Measurements from ENCODE around the gene CAMSAP3. TPM values are rescaled to one million over a fixed set of nuclear protein-coding genes. Genes with fewer than 3 reads are reported as not detected.
A peak's percentile ranks its signal among the peaks of the same experiment; 100 is the strongest.

Gene CAMSAP3
- total RNA-seq, 6 experiments from 2014 or later = 21.8 to 31.9 (median 23.4) TPM

GRCh38 chr19:7629347-7630054 is 33.8 kb downstream of the CAMSAP3 start, which contains the start of the genes PET100 and XAB2:
TSS of gene PET100 (plus strand) at chr19:7629793. CDS start at chr19:7629834, 41 bp downstream.
TSS of gene XAB2 (minus strand) at chr19:7629545. CDS start at chr19:7629527, 18 bp downstream.
- H3K36me3 ChIP-seq = peaks cover 0 to 21% (median 6%) of the 10 kb centered on the region in 4 donors

GRCh38 chr19:7631577-7631976 is 35.9 kb downstream of the CAMSAP3 start:
- intact Hi-C loops (cut with DNase I) = no loop called here
- no peak overlapping the region for H3K4me3 ChIP-seq
- H3K27ac ChIP-seq = no peak overlapping the region
- no peak for DNase-seq
- TF ChIP-seq POLR2A (IDR thresholded peaks at IDR 0.05) = no peak
- no peak for TF ChIP-seq CTCF (IDR thresholded peaks at IDR 0.05)
- H3K9me3 ChIP-seq = no peaks in the 10 kb centered on the region
- H3K4me1 ChIP-seq = peaks cover 0 to 19% (median 4%) of the 10 kb centered on the region in 4 donors
- 80% methylated on average over 2 of the region's 12 CpGs for WGBS (ENCODE audit: insufficient coverage, low coverage, low lambda C conversion rate, missing lambda C conversion rate)
- no peak for ATAC-seq
- no peaks in the 10 kb centered on the region for H3K27me3 ChIP-seq
- peaks cover 0 to 3% (median under 1%) of the 10 kb centered on the region in 4 donors for H3K36me3 ChIP-seq

More at GRCh38 chr19:7629347-7630054, 33.8 kb downstream of the CAMSAP3 start, which contains the start of the genes PET100 and XAB2:
- 0% methylated on average over 37 of the region's 40 CpGs for WGBS (ENCODE audit: insufficient coverage, low coverage, low lambda C conversion rate, missing lambda C conversion rate)
- no peak for TF ChIP-seq POLR2A (IDR thresholded peaks at IDR 0.05)
- TF ChIP-seq CTCF (IDR thresholded peaks at IDR 0.05) = no peak
- intact Hi-C loops (cut with DNase I) = no loop called here
- H3K27me3 ChIP-seq = no peaks in the 10 kb centered on the region
- H3K4me3 ChIP-seq = peak within 1 kb of the TSS; percentile 90 to 100 (median 99)
- H3K9me3 ChIP-seq = no peaks in the 10 kb centered on the region
- H3K4me1 ChIP-seq = peaks cover 0 to 19% (median 4%) of the 10 kb centered on the region in 4 donors
- H3K27ac ChIP-seq = peak within 1 kb of the TSS; percentile 47 to 81 (median 79)
- DNase-seq (peak; percentile 94 to 97 (median 96)), ATAC-seq (peak; percentile 94 to 98 (median 97))

GRCh38 chr19:7632340-7633203 is 36.9 kb downstream of the CAMSAP3 start:
- Histone ChIP-seq H3K27me3 (no peaks in the 10 kb centered on the region), H3K9me3 (no peaks in the 10 kb centered on the region), H3K36me3 (no peaks in the 10 kb centered on the region), H3K4me3 (no peak overlapping the region), H3K27ac (no peak overlapping the region), H3K4me1 (peaks cover 0 to 19% (median 4%) of the 10 kb centered on the region in 4 donors)
- TF ChIP-seq POLR2A (IDR thresholded peaks at IDR 0.05) (no peak), CTCF (IDR thresholded peaks at IDR 0.05) (no peak)
- no peak for ATAC-seq
- no peak for DNase-seq
- intact Hi-C loops (cut with DNase I) = no loop called here
- 99% methylated on average over 16 of the region's 40 CpGs for WGBS (ENCODE audit: insufficient coverage, low coverage, low lambda C conversion rate, missing lambda C conversion rate)

GRCh38 chr19:7633698-7634097 is 38.0 kb downstream of the CAMSAP3 start, which contains the start of gene PCP2:
TSS of gene PCP2 (minus strand) at chr19:7633719. CDS start at chr19:7633457, 262 bp downstream.
- H3K9me3 ChIP-seq = no peaks in the 10 kb centered on the region
- DNase-seq (no peak), ATAC-seq (no peak)
- intact Hi-C loops (cut with DNase I) = no loop called here
- peaks cover 0 to 15% (median under 1%) of the 10 kb centered on the region in 4 donors for H3K4me1 ChIP-seq
- no CpG with 5 or more reads among the region's 2 CpGs for WGBS (ENCODE audit: insufficient coverage, low coverage, low lambda C conversion rate, missing lambda C conversion rate)
- TF ChIP-seq POLR2A (IDR thresholded peaks at IDR 0.05) (no peak), CTCF (IDR thresholded peaks at IDR 0.05) (no peak)
- no peaks in the 10 kb centered on the region for H3K27me3 ChIP-seq
- H3K4me3 ChIP-seq = no peak within 1 kb of the TSS
- H3K36me3 ChIP-seq = no peaks in the 10 kb centered on the region
- H3K27ac ChIP-seq = no peak within 1 kb of the TSS
